Measurements from ENCODE around the gene SLC5A7. TPM values are rescaled to one million over a fixed set of nuclear protein-coding genes. Genes with fewer than 3 reads are reported as not detected.

The SLC5A7 gene
- not detected for polyA plus RNA-seq (2013, experiment 1 of 2)
- 0.01 TPM for polyA plus RNA-seq (2013, experiment 2 of 2)

- no peak within 1 kb of the TSS for H2BK5ac ChIP-seq (ENCODE audit: low read length)
- H3K18ac ChIP-seq (ENCODE audit: low read length), result no peak within 1 kb of the TSS
- no peak within 1 kb of the TSS for H4K5ac ChIP-seq (ENCODE audit: low read length)
- no peak within 1 kb of the TSS for H3K9ac ChIP-seq (ENCODE audit: low read length)
- WGBS (ENCODE audit: extremely low coverage, insufficient coverage, low lambda C conversion rate), result no CpG with 5 or more reads among the region's 75 CpGs
- H3K4me1 ChIP-seq (ENCODE audit: control insufficient read depth, low read depth, low read length), result no peaks in the 10 kb centered on the region
- H3K79me1 ChIP-seq (ENCODE audit: low read length), result no peaks in the 10 kb centered on the region
- peak within 1 kb of the TSS; percentile 72 for H3K4me2 ChIP-seq (ENCODE audit: low read length)
- H3K36me3 ChIP-seq (ENCODE audit: control insufficient read depth, insufficient read depth, low read length), result no peaks in the 10 kb centered on the region
- no peak within 1 kb of the TSS for H3K4me3 ChIP-seq (ENCODE audit: low read length)
- H3K79me2 ChIP-seq (ENCODE audit: control insufficient read depth, insufficient read depth, low read length), result no peaks in the 10 kb centered on the region
- H3K4ac ChIP-seq (ENCODE audit: low read depth, low read length), result no peak within 1 kb of the TSS
- no peak within 1 kb of the TSS for H2AK5ac ChIP-seq (ENCODE audit: low read length)
- no peak within 1 kb of the TSS for H3K56ac ChIP-seq (ENCODE audit: low read length)
- no peak within 1 kb of the TSS for H3K23ac ChIP-seq (ENCODE audit: low read length)
- H3K27me3 ChIP-seq (ENCODE audit: insufficient read depth, low read length, poor library complexity), result no peaks in the 10 kb centered on the region
- H2BK15ac ChIP-seq (replicated peaks; ENCODE audit: low read depth), result no peak within 1 kb of the TSS
- DNase-seq, result peak; percentile 44
- no peak within 1 kb of the TSS for H4K8ac ChIP-seq (ENCODE audit: low read depth, low read length)
- no peak within 1 kb of the TSS for H3K27ac ChIP-seq (ENCODE audit: low read depth, low read length)
- no peak within 1 kb of the TSS for H2BK120ac ChIP-seq (ENCODE audit: low read depth, low read length)
Observed at GRCh38 chr2:107986278-107987217, at the start of gene SLC5A7. SLC5A7 (plus strand) TSS chr2:107986524; CDS start chr2:107988156, 1,632 bp downstream.

- no peak overlapping the region for H3K18ac ChIP-seq (ENCODE audit: low read length)
- H2BK5ac ChIP-seq (ENCODE audit: low read length), result no peak overlapping the region
- H3K9ac ChIP-seq (ENCODE audit: low read length), result no peak overlapping the region
- no peaks in the 10 kb centered on the region for H3K79me1 ChIP-seq (ENCODE audit: low read length)
- no peak overlapping the region for H3K4ac ChIP-seq (ENCODE audit: low read depth, low read length)
- no peaks in the 10 kb centered on the region for H3K79me2 ChIP-seq (ENCODE audit: control insufficient read depth, insufficient read depth, low read length)
- no peaks in the 10 kb centered on the region for H3K36me3 ChIP-seq (ENCODE audit: control insufficient read depth, insufficient read depth, low read length)
- no peak overlapping the region for H3K56ac ChIP-seq (ENCODE audit: low read length)
- no peak overlapping the region for H4K8ac ChIP-seq (ENCODE audit: low read depth, low read length)
- H2AK5ac ChIP-seq (ENCODE audit: low read length), result no peak overlapping the region
- H3K4me3 ChIP-seq (ENCODE audit: low read length), result no peak overlapping the region
- DNase-seq, result no peak
- no peaks in the 10 kb centered on the region for H3K4me1 ChIP-seq (ENCODE audit: control insufficient read depth, low read depth, low read length)
- H3K27me3 ChIP-seq (ENCODE audit: insufficient read depth, low read length, poor library complexity), result no peaks in the 10 kb centered on the region
- no peak overlapping the region for H3K27ac ChIP-seq (ENCODE audit: low read depth, low read length)
- no peak overlapping the region for H4K5ac ChIP-seq (ENCODE audit: low read length)
- H3K4me2 ChIP-seq (ENCODE audit: low read length), result no peak overlapping the region
- no peak overlapping the region for H2BK120ac ChIP-seq (ENCODE audit: low read depth, low read length)
- H2BK15ac ChIP-seq (replicated peaks; ENCODE audit: low read depth), result no peak overlapping the region
- no peak overlapping the region for H3K23ac ChIP-seq (ENCODE audit: low read length)
- no CpG with 5 or more reads among the region's 4 CpGs for whole genome bisulfite sequencing (ENCODE audit: extremely low coverage, insufficient coverage, low lambda C conversion rate)
Observed at GRCh38 chr2:107961395-107961794, 24.9 kb upstream of the SLC5A7 start.

DNA sequence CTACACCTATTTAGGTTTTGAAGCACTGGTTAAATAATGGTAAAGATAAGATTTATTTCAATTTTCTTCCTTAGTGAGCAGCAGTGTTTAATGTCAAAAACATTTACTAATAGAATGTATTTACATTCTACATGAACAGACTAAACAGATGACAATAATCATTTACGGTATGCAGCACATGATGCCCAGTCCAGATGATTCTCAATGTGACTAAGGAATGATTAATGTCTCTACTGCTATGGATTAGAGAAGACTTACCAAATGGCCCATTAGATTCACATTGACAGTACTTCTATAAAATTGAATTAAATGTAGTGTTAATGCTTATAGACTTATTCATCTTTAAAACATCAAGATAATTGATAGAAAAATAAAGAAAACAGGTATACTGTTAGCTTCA is 22.1 kb upstream of the SLC5A7 start:
- WGBS (ENCODE audit: extremely low coverage, insufficient coverage, low lambda C conversion rate), result no CpG with 5 or more reads among the region's 1 CpG

DNA sequence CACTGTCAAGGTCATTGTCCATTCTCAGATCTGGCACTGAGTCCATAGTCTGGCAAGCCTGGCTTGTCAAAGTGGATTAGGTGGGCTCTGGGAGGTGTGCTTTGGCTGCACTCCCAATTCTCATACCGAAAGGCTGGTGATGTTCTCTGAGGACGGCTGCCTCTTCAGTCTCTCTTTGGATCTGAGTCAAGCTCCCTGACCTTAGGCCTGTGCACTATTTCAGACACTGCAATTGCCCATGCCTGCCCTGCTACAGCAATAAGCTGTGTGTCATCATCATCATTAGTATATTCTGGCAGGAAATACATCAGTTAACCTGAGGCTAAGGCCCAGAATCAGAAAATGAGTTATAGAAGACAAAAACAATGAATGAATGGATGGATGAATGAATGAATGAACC is 1.6 kb upstream of the SLC5A7 start:
- Histone ChIP-seq H3K36me3 (ENCODE audit: control insufficient read depth, insufficient read depth, low read length) (no peaks in the 10 kb centered on the region), H3K4me2 (ENCODE audit: low read length) (no peak overlapping the region), H3K79me1 (ENCODE audit: low read length) (no peaks in the 10 kb centered on the region), H3K27ac (ENCODE audit: low read depth, low read length) (no peak overlapping the region), H3K4me3 (ENCODE audit: low read length) (no peak overlapping the region), H3K56ac (ENCODE audit: low read length) (no peak overlapping the region), H3K23ac (ENCODE audit: low read length) (no peak overlapping the region), H3K4ac (ENCODE audit: low read depth, low read length) (no peak overlapping the region), H3K27me3 (ENCODE audit: insufficient read depth, low read length, poor library complexity) (no peaks in the 10 kb centered on the region), H2BK5ac (ENCODE audit: low read length) (no peak overlapping the region), H4K8ac (ENCODE audit: low read depth, low read length) (no peak overlapping the region), H2BK15ac (replicated peaks; ENCODE audit: low read depth) (no peak overlapping the region), H2AK5ac (ENCODE audit: low read length) (no peak overlapping the region), H3K4me1 (ENCODE audit: control insufficient read depth, low read depth, low read length) (no peaks in the 10 kb centered on the region), H3K79me2 (ENCODE audit: control insufficient read depth, insufficient read depth, low read length) (no peaks in the 10 kb centered on the region), H3K9ac (ENCODE audit: low read length) (no peak overlapping the region), H4K5ac (ENCODE audit: low read length) (no peak overlapping the region), H3K18ac (ENCODE audit: low read length) (no peak overlapping the region), H2BK120ac (ENCODE audit: low read depth, low read length) (no peak overlapping the region)
- DNase-seq, result no peak
- WGBS (ENCODE audit: extremely low coverage, insufficient coverage, low lambda C conversion rate), result no CpG with 5 or more reads among the region's 2 CpGs

More for the DNA sequence above, 22.1 kb upstream of the SLC5A7 start:
- H3K4me2 ChIP-seq (ENCODE audit: low read length), result no peak overlapping the region
- no peaks in the 10 kb centered on the region for H3K36me3 ChIP-seq (ENCODE audit: control insufficient read depth, insufficient read depth, low read length)
- H2BK5ac ChIP-seq (ENCODE audit: low read length), result no peak overlapping the region
- DNase-seq, result no peak
- H4K5ac ChIP-seq (ENCODE audit: low read length), result no peak overlapping the region
- no peak overlapping the region for H3K4me3 ChIP-seq (ENCODE audit: low read length)
- H3K56ac ChIP-seq (ENCODE audit: low read length), result no peak overlapping the region
- H3K79me1 ChIP-seq (ENCODE audit: low read length), result no peaks in the 10 kb centered on the region
- H2BK120ac ChIP-seq (ENCODE audit: low read depth, low read length), result no peak overlapping the region
- H4K8ac ChIP-seq (ENCODE audit: low read depth, low read length), result no peak overlapping the region
- H2AK5ac ChIP-seq (ENCODE audit: low read length), result no peak overlapping the region
- H3K9ac ChIP-seq (ENCODE audit: low read length), result no peak overlapping the region
- H3K23ac ChIP-seq (ENCODE audit: low read length), result no peak overlapping the region
- no peaks in the 10 kb centered on the region for H3K79me2 ChIP-seq (ENCODE audit: control insufficient read depth, insufficient read depth, low read length)
- no peak overlapping the region for H2BK15ac ChIP-seq (replicated peaks; ENCODE audit: low read depth)
- no peak overlapping the region for H3K18ac ChIP-seq (ENCODE audit: low read length)
- no peak overlapping the region for H3K27ac ChIP-seq (ENCODE audit: low read depth, low read length)
- no peaks in the 10 kb centered on the region for H3K27me3 ChIP-seq (ENCODE audit: insufficient read depth, low read length, poor library complexity)
- H3K4ac ChIP-seq (ENCODE audit: low read depth, low read length), result no peak overlapping the region
- no peaks in the 10 kb centered on the region for H3K4me1 ChIP-seq (ENCODE audit: control insufficient read depth, low read depth, low read length)

DNA sequence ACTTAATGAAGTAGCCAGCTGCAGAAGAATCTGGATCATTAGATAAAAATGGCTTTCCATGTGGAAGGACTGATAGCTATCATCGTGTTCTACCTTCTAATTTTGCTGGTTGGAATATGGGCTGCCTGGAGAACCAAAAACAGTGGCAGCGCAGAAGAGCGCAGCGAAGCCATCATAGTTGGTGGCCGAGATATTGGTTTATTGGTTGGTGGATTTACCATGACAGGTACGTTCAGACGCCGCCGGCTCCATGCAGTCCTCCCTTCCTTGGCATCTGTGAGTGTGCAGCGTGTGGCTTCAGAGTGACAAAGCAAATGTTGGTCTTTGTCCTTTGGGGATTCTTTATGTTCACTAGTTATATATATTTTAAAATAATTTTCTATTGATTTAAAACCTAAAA is 1.8 kb downstream of the SLC5A7 start:
- Histone ChIP-seq H2BK120ac (ENCODE audit: low read depth, low read length) (no peak overlapping the region), H3K27me3 (ENCODE audit: insufficient read depth, low read length, poor library complexity) (no peaks in the 10 kb centered on the region), H4K8ac (ENCODE audit: low read depth, low read length) (no peak overlapping the region), H3K23ac (ENCODE audit: low read length) (no peak overlapping the region), H3K4me3 (ENCODE audit: low read length) (no peak overlapping the region), H3K4me2 (ENCODE audit: low read length) (no peak overlapping the region), H3K27ac (ENCODE audit: low read depth, low read length) (no peak overlapping the region), H3K79me2 (ENCODE audit: control insufficient read depth, insufficient read depth, low read length) (no peaks in the 10 kb centered on the region), H3K4me1 (ENCODE audit: control insufficient read depth, low read depth, low read length) (no peaks in the 10 kb centered on the region), H2AK5ac (ENCODE audit: low read length) (no peak overlapping the region), H3K56ac (ENCODE audit: low read length) (no peak overlapping the region), H3K18ac (ENCODE audit: low read length) (no peak overlapping the region), H2BK5ac (ENCODE audit: low read length) (no peak overlapping the region), H3K9ac (ENCODE audit: low read length) (no peak overlapping the region), H4K5ac (ENCODE audit: low read length) (no peak overlapping the region), H2BK15ac (replicated peaks; ENCODE audit: low read depth) (no peak overlapping the region), H3K36me3 (ENCODE audit: control insufficient read depth, insufficient read depth, low read length) (no peaks in the 10 kb centered on the region), H3K79me1 (ENCODE audit: low read length) (no peaks in the 10 kb centered on the region), H3K4ac (ENCODE audit: low read depth, low read length) (no peak overlapping the region)
- DNase-seq, result no peak
- WGBS (ENCODE audit: extremely low coverage, insufficient coverage, low lambda C conversion rate), result no CpG with 5 or more reads among the region's 10 CpGs

All from mesendoderm (in vitro differentiated cells).